Natural killer cell (primary cell): ENCODE measurements around the gene HMG20B. TPM values are rescaled to one million over a fixed set of nuclear protein-coding genes. Genes with fewer than 3 reads are reported as not detected.

Experiments
- ATAC-seq, 3 donors: fragments of 150-1000 bp in 2 of 3; fragments of 200-7000 bp in 1 of 3; cut with Tn5 transposase; 1 replicate in 1 of 3; 2 replicates in 2 of 3; pipeline ENCODE4 v1.10.0; 2021; ENCODE audit warnings: mild to moderate bottlenecking in 2 of 3, moderate library complexity in 2 of 3
- DNase-seq, 2 donors: peaks; one replicate each; pipeline versions ENCODE4 v3.0.0 to v3.0.0-alpha.2; 2013 to 2021; ENCODE audit warnings: mixed read lengths in 1 of 2
- H3K27ac ChIP-seq: one replicate; pipeline ENCODE4 v1.5.1; 2013; ENCODE audit warnings: mild to moderate bottlenecking, low read length
- H3K27me3 ChIP-seq: one replicate; pipeline ENCODE4 v1.6.1; 2013; ENCODE audit warnings: low read length; ENCODE audit not compliant: control insufficient read depth, insufficient read depth
- H3K36me3 ChIP-seq: one replicate; pipeline ENCODE4 v1.6.1; 2013; ENCODE audit warnings: low read length; ENCODE audit not compliant: control insufficient read depth, insufficient read depth
- H3K4me1 ChIP-seq: one replicate; pipeline ENCODE4 v1.6.1; 2013; ENCODE audit warnings: low read length; ENCODE audit not compliant: control insufficient read depth, insufficient read depth
- H3K4me3 ChIP-seq: one replicate; pipeline ENCODE4 v1.5.1; 2013; ENCODE audit warnings: low read length
- H3K9me3 ChIP-seq: one replicate; pipeline ENCODE4 v1.6.1; 2013; ENCODE audit warnings: low read length; ENCODE audit not compliant: control insufficient read depth, insufficient read depth
- H3K27ac Mint-ChIP-seq, 2 donors: one replicate each; pipeline ENCODE4 v1.8.0; 2022; ENCODE audit warnings: mild to moderate bottlenecking in 2 of 2, mixed read lengths in 2 of 2, moderate library complexity in 1 of 2
- H3K27me3 Mint-ChIP-seq, 2 donors: one replicate each; pipeline ENCODE4 v1.8.0; 2022; ENCODE audit warnings: low read depth in 2 of 2, mixed read lengths in 2 of 2
- H3K36me3 Mint-ChIP-seq: one replicate; pipeline ENCODE4 v1.8.0; 2022; ENCODE audit warnings: mixed read lengths
- H3K4me1 Mint-ChIP-seq, 2 donors: one replicate each; pipeline ENCODE4 v1.8.0; 2022; ENCODE audit warnings: mixed read lengths in 2 of 2
- H3K4me3 Mint-ChIP-seq: one replicate; pipeline ENCODE4 v1.8.0; 2022; ENCODE audit warnings: mild to moderate bottlenecking, moderate library complexity, mixed read lengths
- H3K9me3 Mint-ChIP-seq, 2 donors: one replicate each; pipeline ENCODE4 v1.8.0; 2022; ENCODE audit warnings: mixed read lengths in 2 of 2
- WGBS: methylation state at CpG from one replicate; pipeline ENCODE4 v1.1.7; 2013; ENCODE audit warnings: missing lambda C conversion rate; ENCODE audit not compliant: insufficient coverage; 5-methylcytosine and 5-hydroxymethylcytosine counted together
- intact Hi-C: fragments of 100-400 bp; cut with micrococcal nuclease; formaldehyde crosslinking; loops from one replicate; pipeline ENCODE4 v1.14.2; 2022
- total RNA-seq, 4 donors: library from RNA; stranded (reverse); fragments of 120-200 nt in 1 of 4; gene quantifications; one replicate each; pipeline versions ENCODE4 v1.2.3 to v1.2.4, GENCODE V29; 2013 to 2022
- TF ChIP-seq, protein P1 (sequence below): fragments of 200-600 bp; IDR thresholded peaks from one replicate; pipeline ENCODE4 v1.8.0; 2022; ENCODE audit warnings: antibody characterized with exemption

HMG20B gene
- total RNA-seq, 3 donors from 2014 or later (not counting 1 experiment from before 2014, with no cell fraction given), result 45.8 to 57.5 (median 52.1) TPM

DNA sequence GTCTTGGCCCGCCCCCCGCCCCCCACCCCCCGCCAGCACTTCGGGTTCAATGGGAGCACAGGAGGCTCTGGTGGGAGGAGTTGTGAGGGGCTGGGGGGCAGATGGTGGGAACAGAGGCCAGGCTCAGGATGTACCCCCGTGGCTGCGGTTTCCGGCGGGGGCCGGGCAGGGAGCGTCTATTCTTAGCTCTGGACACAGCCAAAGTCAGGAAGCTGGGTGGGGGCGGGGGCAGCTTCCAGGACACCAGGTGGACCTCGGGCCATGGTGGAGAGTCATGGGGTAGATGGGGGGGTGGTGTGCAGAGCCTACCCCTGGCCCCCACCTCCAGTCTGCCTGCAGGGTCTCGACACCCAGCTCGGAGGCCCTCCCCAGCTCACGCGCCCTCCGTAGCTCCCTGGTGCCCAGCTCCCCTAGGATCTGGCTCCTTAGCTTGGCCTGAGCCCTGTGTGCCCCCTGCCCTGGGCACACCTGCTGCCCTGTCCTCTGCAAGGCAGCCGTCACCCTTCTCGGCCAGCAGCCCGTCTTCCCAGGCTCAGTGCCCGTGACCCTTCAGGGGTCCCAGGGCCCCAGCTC, 36.1 kb downstream of the HMG20B start:
- H3K27ac Mint-ChIP-seq, result no peak overlapping the region
- intact Hi-C loops, result no loop called here
- WGBS, result 17% methylated on average over 21 of the region's 21 CpGs
- H3K27ac ChIP-seq, result no peak overlapping the region
- no peaks in the 10 kb centered on the region for H3K9me3 ChIP-seq
- no peaks in the 10 kb centered on the region for H3K9me3 Mint-ChIP-seq
- ATAC-seq (no peak), DNase-seq (no peak)
- no peaks in the 10 kb centered on the region for H3K27me3 Mint-ChIP-seq
- peaks cover 19% of the 10 kb centered on the region for H3K36me3 ChIP-seq
- H3K4me3 Mint-ChIP-seq, result no peak overlapping the region
- H3K4me1 ChIP-seq, result peaks cover 52% of the 10 kb centered on the region
- no peak overlapping the region for H3K4me3 ChIP-seq
- no peaks in the 10 kb centered on the region for H3K27me3 ChIP-seq
- H3K36me3 Mint-ChIP-seq, result no peaks in the 10 kb centered on the region
- TF ChIP-seq, protein P1, sequence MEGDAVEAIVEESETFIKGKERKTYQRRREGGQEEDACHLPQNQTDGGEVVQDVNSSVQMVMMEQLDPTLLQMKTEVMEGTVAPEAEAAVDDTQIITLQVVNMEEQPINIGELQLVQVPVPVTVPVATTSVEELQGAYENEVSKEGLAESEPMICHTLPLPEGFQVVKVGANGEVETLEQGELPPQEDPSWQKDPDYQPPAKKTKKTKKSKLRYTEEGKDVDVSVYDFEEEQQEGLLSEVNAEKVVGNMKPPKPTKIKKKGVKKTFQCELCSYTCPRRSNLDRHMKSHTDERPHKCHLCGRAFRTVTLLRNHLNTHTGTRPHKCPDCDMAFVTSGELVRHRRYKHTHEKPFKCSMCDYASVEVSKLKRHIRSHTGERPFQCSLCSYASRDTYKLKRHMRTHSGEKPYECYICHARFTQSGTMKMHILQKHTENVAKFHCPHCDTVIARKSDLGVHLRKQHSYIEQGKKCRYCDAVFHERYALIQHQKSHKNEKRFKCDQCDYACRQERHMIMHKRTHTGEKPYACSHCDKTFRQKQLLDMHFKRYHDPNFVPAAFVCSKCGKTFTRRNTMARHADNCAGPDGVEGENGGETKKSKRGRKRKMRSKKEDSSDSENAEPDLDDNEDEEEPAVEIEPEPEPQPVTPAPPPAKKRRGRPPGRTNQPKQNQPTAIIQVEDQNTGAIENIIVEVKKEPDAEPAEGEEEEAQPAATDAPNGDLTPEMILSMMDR, result no peak
- peaks cover 7 to 21% of the 10 kb centered on the region in 2 donors for H3K4me1 Mint-ChIP-seq

DNA sequence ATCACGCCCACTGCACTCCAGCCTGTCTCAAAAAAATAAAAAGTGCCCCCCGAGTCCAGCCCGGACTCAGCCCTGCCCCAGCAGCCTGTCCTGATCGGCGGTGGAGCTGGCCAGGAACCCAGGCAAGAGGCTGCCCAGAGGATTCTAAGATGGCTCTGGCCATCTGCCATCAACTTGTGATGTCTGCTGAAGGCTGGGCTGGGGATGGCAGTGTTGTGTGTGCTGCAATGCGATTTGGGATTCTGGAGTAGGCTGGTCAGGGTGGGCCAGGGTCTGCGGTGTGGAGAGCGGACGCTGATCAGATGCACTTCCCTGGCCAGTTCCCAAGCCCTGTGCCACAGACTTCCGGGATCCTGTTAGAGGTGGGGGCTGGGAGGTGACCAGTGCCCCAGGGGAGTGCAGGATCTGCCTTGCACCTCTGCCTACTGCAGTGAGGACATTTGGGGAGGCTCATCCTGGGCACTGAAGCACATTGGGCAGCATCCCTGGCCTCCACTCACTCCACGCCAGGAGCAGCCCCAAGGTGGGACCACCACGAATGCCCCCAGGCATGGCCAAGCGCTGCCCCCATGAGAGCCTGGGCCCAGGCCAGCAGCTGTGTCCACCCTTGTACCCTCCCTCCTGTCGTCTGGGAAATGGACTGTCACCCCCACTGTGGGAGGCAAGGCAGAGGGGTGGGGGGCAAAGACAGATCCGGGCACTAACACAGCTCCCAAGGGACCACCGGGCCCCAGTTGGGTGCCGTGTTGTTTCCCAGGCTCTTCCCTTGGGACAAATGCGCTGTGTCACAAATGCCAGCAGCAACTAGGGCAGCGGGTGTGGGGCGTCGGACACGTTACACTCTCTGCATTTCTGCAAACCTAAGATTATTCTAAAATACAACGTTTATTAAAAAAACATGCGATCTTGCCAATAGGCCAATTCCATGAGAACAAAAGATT, 37.3 kb downstream of the HMG20B start:
- WGBS, result 86% methylated on average over 24 of the region's 24 CpGs
- Histone ChIP-seq H3K4me1 (peaks cover 40% of the 10 kb centered on the region), H3K27me3 (no peaks in the 10 kb centered on the region), H3K36me3 (peaks cover 19% of the 10 kb centered on the region), H3K4me3 (no peak overlapping the region), H3K9me3 (no peaks in the 10 kb centered on the region), H3K27ac (no peak overlapping the region)
- DNase-seq (no peak), ATAC-seq (no peak)
- TF ChIP-seq, protein P1, result no peak
- no peak overlapping the region for H3K27ac Mint-ChIP-seq
- no peaks in the 10 kb centered on the region for H3K36me3 Mint-ChIP-seq
- H3K4me1 Mint-ChIP-seq, result peaks cover 7 to 21% of the 10 kb centered on the region in 2 donors
- no peaks in the 10 kb centered on the region for H3K27me3 Mint-ChIP-seq
- no peaks in the 10 kb centered on the region for H3K9me3 Mint-ChIP-seq
- intact Hi-C loops, result no loop called here
- H3K4me3 Mint-ChIP-seq, result no peak overlapping the region

DNA sequence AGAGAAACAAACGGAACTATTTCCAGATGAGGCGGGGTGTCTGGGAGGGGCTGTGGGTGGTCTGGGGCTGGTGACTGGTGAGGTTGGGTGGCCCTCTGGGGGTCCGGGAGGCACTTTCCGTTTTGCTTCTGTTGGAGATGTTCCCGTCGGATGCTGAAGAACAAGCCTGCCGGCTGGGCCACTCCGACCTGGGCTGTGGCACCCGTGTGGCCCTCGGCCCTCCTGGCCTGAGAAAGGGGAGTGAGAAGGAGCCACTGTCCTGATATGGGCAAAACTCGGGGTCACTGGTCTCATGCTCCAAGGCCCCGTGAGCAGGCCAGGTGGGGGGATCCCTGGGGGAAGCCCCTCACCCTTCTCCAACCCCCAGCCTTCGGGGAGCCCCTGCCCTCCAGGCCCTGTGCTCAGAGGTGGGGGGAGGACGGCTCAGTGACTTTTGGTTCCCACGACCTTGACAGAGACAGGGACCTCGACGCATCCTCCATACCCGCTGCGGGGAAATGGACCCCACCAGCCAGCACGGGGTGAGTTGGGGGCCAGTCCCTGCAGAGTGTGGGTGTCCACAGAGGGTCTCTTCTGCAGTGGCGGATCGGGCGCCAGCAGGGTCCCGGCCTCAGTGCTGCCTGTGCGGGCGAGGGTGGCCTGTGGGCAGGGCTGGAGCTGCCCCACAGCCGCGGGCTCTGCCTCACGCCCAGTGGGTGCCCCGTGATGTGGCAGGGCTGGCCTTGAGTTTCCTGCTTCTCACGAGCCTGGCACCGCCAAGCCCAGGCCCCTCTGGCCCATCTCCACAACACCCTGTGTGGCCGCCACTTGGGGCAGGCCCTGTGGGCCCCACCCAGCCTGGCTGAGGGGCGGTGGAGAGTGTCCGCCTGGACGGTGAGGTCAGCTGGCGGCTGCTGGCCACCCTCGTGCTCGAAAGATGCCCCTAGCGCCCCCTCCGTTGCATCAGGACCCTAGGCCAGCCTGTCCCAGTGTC, 38.3 kb downstream of the HMG20B start:
- Mint-ChIP-seq H3K36me3 (no peaks in the 10 kb centered on the region), H3K27ac (no peak overlapping the region), H3K27me3 (no peaks in the 10 kb centered on the region), H3K9me3 (no peaks in the 10 kb centered on the region), H3K4me3 (no peak overlapping the region), H3K4me1 (peaks cover 7 to 21% of the 10 kb centered on the region in 2 donors)
- no peak overlapping the region for H3K4me3 ChIP-seq
- no peak overlapping the region for H3K27ac ChIP-seq
- ATAC-seq, result no peak
- DNase-seq, result no peak
- H3K9me3 ChIP-seq, result no peaks in the 10 kb centered on the region
- no peaks in the 10 kb centered on the region for H3K27me3 ChIP-seq
- 81% methylated on average over 39 of the region's 41 CpGs for WGBS
- TF ChIP-seq, protein P1, result no peak
- intact Hi-C loops, result no loop called here
- H3K36me3 ChIP-seq, result peaks cover 25% of the 10 kb centered on the region
- peaks cover 30% of the 10 kb centered on the region for H3K4me1 ChIP-seq
